ENCODE measurements around the gene RFX3. TPM values are rescaled to one million over a fixed set of nuclear protein-coding genes. Genes with fewer than 3 reads are reported as not detected.

RFX3 gene
- total RNA-seq, 2 donors from 2014 or later: 27.5 to 28.2 TPM

- 88 to 90% methylated on average over 6 to 7 of the region's 7 CpGs for WGBS, 2 experiments (ENCODE audit: insufficient coverage in 1 of 2, insufficient read length in 1 of 2)
- H3K4me1 Mint-ChIP-seq: peaks cover 13% of the 10 kb centered on the region
- H3K4me3 Mint-ChIP-seq: no peak overlapping the region
- no peak overlapping the region for H3K27ac ChIP-seq (ENCODE audit: low read depth, low read length)
- no peaks in the 10 kb centered on the region for H3K27me3 ChIP-seq (ENCODE audit: control insufficient read depth, insufficient read depth, low read length, poor library complexity, severe bottlenecking)
- H3K4me1 ChIP-seq (ENCODE audit: control insufficient read depth, insufficient read depth, low read length): peaks cover 7% of the 10 kb centered on the region
- no peaks in the 10 kb centered on the region for H3K9me3 Mint-ChIP-seq
- DNase-seq: no peak
- H3K36me3 ChIP-seq (ENCODE audit: control insufficient read depth, insufficient read depth, low read length): no peaks in the 10 kb centered on the region
- TF ChIP-seq CTCF (conservative IDR thresholded peaks at IDR 0.05): peak; percentile 51
- no peaks in the 10 kb centered on the region for H3K27me3 Mint-ChIP-seq (ENCODE audit: insufficient read depth)
- H3K9ac ChIP-seq (ENCODE audit: extremely low read depth, low read length, poor library complexity, severe bottlenecking): no peak overlapping the region
- H3K27ac Mint-ChIP-seq: peak overlapping the region; percentile 3
- peaks cover 4% of the 10 kb centered on the region for H3K36me3 Mint-ChIP-seq (ENCODE audit: low read depth)
- H3K9me3 ChIP-seq (ENCODE audit: control insufficient read depth, low read length): no peaks in the 10 kb centered on the region
- H3K4me3 ChIP-seq (ENCODE audit: low read length): no peak overlapping the region
These were observed 46.1 kb downstream of the RFX3 start for GRCh38 chr9:3479514-3480352.

- Histone ChIP-seq H3K36me3 (ENCODE audit: control insufficient read depth, insufficient read depth, low read length) (no peaks in the 10 kb centered on the region), H3K4me1 (ENCODE audit: control insufficient read depth, insufficient read depth, low read length) (peaks cover 7% of the 10 kb centered on the region), H3K9me3 (ENCODE audit: control insufficient read depth, low read length) (no peaks in the 10 kb centered on the region), H3K9ac (ENCODE audit: extremely low read depth, low read length, poor library complexity, severe bottlenecking) (no peak overlapping the region), H3K4me3 (ENCODE audit: low read length) (no peak overlapping the region), H3K27ac (ENCODE audit: low read depth, low read length) (peak overlapping the region; percentile 3), H3K27me3 (ENCODE audit: control insufficient read depth, insufficient read depth, low read length, poor library complexity, severe bottlenecking) (no peaks in the 10 kb centered on the region)
- Mint-ChIP-seq H3K27me3 (ENCODE audit: insufficient read depth) (no peaks in the 10 kb centered on the region), H3K36me3 (ENCODE audit: low read depth) (peaks cover 4% of the 10 kb centered on the region), H3K4me3 (no peak overlapping the region), H3K4me1 (peaks cover 14% of the 10 kb centered on the region), H3K9me3 (no peaks in the 10 kb centered on the region), H3K27ac (peak overlapping the region; percentile 32)
- no peak for TF ChIP-seq CTCF (conservative IDR thresholded peaks at IDR 0.05)
- DNase-seq: no peak
- WGBS, 2 experiments (ENCODE audit: insufficient coverage in 1 of 2, insufficient read length in 1 of 2): 60 to 88% methylated on average over 1 of the region's 1 CpG
These were observed 47.2 kb downstream of the RFX3 start for GRCh38 chr9:3478549-3478953.

GRCh38 chr9:3477236-3477834 is 48.5 kb downstream of the RFX3 start:
- 90 to 100% methylated on average over 4 of the region's 4 CpGs for WGBS, 2 experiments (ENCODE audit: insufficient coverage in 1 of 2, insufficient read length in 1 of 2)
- no peak overlapping the region for H3K27ac ChIP-seq (ENCODE audit: low read depth, low read length)
- H3K4me1 Mint-ChIP-seq: peaks cover 20% of the 10 kb centered on the region
- no peaks in the 10 kb centered on the region for H3K27me3 ChIP-seq (ENCODE audit: control insufficient read depth, insufficient read depth, low read length, poor library complexity, severe bottlenecking)
- H3K27me3 Mint-ChIP-seq (ENCODE audit: insufficient read depth): no peaks in the 10 kb centered on the region
- no peak overlapping the region for H3K9ac ChIP-seq (ENCODE audit: extremely low read depth, low read length, poor library complexity, severe bottlenecking)
- TF ChIP-seq CTCF (conservative IDR thresholded peaks at IDR 0.05): no peak
- no peaks in the 10 kb centered on the region for H3K9me3 ChIP-seq (ENCODE audit: control insufficient read depth, low read length)
- H3K36me3 Mint-ChIP-seq (ENCODE audit: low read depth): peaks cover 4% of the 10 kb centered on the region
- peaks cover 7% of the 10 kb centered on the region for H3K4me1 ChIP-seq (ENCODE audit: control insufficient read depth, insufficient read depth, low read length)
- H3K36me3 ChIP-seq (ENCODE audit: control insufficient read depth, insufficient read depth, low read length): no peaks in the 10 kb centered on the region
- DNase-seq: no peak
- H3K27ac Mint-ChIP-seq: no peak overlapping the region
- H3K9me3 Mint-ChIP-seq: no peaks in the 10 kb centered on the region
- no peak overlapping the region for H3K4me3 Mint-ChIP-seq
- no peak overlapping the region for H3K4me3 ChIP-seq (ENCODE audit: low read length)
